GM12874 (cell line): Measurements from ENCODE around the gene NEK6.

ENCODE experiments used
- TF ChIP-seq, protein P1 (sequence below): IDR thresholded peaks from 2 replicates; pipeline ENCODE4 v1.5.1; 2011; ENCODE audit warnings: low read depth, mild to moderate bottlenecking, control low read depth, low read length, moderate library complexity; ENCODE audit not compliant: insufficient read depth

Gene NEK6

DNA sequence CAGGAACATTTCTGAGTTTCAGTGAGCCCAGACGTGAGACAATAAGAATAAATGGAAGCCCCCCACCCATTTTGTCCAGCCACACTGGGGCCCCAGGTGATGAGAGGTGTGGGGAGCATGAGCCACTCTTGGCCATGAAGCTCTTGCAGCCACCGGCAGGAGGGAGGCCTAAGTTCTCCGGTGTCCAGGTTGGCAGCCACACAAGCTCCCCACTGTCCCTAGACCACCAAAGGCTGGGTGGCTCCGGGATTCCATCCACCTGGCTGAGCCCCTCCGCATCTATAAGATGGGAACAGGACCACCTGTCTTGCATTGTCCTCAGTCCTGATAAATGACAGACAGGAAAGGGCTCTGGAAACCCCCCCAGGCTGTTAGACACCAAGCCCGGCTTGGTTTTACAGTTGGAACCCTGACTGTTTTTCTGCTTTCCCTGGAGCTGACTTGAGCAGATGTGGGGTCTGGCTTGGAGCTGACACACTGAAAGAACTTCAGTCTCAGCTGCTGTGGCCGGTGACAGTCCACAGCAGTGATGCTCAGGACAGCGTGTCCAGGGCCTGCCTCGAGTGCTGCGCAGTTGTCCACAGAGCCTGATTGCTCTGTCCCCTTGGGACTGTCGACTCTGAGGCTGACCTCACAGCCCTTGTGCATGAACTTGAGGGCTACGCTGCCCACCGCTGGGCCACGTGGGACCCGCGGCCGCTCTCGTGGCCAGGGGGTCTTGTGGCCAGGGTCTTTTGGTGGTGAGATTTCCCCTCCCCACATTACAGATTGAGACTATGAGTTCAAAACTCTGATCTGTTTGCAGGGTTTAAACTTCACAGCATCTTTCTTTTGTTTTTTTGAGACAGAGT is 82.7 kb downstream of the NEK6 start:
- TF ChIP-seq, protein P1, sequence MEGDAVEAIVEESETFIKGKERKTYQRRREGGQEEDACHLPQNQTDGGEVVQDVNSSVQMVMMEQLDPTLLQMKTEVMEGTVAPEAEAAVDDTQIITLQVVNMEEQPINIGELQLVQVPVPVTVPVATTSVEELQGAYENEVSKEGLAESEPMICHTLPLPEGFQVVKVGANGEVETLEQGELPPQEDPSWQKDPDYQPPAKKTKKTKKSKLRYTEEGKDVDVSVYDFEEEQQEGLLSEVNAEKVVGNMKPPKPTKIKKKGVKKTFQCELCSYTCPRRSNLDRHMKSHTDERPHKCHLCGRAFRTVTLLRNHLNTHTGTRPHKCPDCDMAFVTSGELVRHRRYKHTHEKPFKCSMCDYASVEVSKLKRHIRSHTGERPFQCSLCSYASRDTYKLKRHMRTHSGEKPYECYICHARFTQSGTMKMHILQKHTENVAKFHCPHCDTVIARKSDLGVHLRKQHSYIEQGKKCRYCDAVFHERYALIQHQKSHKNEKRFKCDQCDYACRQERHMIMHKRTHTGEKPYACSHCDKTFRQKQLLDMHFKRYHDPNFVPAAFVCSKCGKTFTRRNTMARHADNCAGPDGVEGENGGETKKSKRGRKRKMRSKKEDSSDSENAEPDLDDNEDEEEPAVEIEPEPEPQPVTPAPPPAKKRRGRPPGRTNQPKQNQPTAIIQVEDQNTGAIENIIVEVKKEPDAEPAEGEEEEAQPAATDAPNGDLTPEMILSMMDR: no peak

DNA sequence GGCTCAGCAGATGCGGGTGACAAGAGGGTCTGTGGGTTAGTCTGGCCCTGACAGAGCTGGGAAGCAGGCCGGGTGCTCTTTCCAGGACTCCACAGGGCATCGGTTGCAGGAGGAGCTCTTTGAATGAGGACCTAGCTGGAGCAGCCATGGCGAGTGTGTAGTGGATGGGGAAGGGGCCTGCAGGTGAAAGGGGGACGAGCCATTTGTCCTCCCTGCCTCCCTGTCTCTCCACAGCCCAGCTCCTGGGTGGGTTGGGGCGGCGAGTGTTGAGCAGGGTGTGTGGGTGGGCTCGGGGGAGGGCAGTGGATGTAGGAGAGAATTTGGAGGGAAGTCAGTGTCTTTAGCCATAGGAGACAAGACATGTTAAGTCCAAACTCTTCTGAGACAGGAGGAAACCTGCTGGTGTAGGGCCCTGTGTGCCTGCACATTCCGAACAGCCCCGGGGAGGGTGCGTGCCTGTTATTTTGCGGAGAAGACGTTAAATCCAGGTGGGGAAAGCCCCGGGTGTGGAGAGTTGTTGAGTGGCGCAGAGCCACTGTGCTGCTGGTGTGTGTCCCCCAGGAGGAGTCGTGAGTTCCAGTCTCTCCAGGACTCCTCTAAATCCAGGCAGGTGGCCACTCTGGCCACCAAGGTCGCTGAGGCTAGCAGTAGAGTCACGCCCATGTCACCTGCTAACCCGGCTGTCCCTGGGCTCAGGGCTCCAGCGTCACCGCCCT is 83.9 kb downstream of the NEK6 start:
- TF ChIP-seq, protein P1: no peak

DNA sequence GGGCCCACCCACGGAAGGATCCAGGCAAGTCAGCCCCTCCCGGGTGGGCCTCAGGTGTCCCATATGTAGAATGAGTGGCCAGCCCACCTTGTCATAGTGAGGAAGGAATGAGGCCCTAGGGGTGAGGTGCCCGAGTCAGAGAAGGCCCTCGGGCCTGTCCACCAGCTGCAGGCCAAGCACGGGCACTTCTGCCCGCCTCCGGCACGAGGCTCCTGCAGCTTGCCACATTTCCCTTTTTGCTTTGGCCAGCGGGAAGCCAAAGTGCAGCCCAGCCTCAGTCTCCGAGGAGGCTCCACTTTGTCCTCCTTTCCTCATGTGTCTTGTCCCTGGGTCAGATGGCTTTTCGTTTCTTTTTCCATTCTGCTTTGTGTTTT is 84.6 kb downstream of the NEK6 start:
- TF ChIP-seq, protein P1: no peak

DNA sequence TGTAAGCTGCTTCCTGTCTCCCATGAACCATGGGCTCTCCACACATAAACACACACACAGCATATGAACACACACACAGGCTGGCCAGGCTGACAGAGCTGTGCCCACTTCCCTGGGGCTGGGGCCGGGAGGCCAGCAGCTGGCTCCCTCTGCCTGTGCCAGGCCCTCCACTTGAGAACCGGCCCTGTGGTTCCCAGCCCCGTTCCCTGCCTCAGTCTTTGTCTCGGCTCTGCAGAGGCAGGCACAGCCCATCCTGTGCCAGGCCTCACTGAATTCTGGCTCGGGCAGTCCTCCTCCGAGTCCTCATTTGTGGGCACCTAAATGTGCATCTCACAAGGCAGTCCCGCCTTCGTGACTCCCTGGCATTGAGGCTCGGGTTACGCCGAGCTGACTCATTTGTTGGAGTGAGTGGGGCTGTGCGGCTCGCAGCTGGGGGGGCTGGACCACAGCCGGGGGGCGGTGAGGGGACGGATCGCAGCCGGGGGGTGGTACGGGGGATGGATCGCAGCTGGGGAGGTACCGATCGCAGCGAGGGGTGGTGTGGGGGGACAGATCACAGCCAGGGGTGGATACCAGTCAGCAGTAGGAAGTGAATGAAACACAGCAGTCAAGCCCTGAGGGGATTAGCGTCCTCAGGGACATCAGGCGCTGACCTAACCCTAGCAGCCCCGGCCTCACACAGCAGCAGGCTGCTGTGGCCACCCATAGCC is 85.2 kb downstream of the NEK6 start:
- TF ChIP-seq, protein P1: no peak

DNA sequence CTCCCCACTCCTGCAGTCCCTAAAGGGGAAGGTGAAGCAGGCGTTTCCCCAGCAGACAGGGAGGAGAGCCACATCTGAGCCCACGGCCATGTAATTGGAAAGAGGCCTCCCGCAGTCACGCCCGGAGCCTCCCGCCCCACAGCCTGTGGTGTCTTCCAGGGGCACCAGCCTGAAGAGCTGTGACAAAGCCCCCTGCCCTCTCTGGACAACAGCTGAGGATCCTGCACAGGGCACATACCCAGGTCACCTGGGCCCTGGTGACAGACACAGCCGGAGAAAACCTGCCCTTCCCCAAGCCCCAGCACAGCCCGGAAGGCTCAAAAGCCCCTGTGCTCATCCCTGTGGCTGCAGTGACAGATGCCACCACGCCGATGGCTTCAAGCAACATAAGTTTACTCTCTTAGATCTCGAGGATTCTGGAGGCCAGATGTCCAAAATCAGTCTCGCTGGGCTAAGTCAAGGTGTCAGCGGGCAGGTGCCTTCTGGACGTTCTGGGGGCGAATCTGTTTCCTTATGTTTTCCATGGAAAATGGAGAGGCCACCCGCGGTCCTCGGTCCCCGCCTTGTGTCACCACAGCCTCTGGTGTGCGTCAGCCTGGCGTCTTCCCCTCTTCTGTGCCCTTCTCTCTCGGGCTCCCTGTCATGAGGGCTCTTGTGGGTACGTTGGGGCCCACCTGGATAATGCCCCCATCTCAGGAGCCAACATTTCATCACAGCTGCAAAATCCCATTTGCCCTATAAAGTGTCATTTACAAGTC is 86.0 kb downstream of the NEK6 start:
- TF ChIP-seq, protein P1: no peak

DNA sequence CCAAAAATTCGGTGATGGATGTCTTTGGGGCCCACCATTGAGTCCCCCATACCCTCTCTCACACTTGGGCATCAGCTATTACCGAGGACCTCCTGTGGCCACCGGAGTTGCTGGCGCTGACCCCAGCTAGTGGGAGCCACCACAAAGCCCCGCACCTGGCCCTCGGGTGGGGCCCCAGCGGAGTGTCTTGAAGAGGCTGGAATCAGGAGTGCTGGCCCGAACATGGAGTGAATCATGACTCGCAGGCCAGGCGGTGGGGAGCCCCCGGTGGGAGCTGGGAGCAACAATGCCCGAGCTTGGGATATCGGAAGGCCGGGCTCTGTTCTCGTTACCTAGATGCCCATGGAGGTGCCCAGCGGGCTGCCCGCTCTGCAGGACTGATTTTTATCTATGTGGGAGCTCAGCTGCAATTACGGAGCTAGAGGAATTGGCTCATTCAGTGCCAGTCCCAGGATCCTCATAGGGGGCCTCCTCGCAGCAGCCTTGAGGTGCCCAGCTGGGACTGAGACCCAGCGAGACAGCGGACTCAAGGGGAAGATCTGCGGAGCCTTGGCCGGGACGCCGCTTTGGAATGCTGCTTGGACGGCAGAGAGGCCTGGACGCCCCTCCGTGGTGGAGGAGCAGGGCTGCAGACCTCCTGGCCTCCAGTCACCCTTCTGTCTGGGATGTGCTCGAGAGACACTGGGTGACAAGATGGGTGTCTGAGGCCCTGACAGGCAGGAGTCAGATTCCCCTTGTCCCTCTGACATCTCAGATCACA is 86.7 kb downstream of the NEK6 start:
- TF ChIP-seq, protein P1: no peak
